ENCODE measurements around the gene XDH.

The XDH gene

GRCh38 chr2:31324016-31324633 is 90.4 kb downstream of the XDH start:
- DNase-seq, result peak; percentile 32

DNA sequence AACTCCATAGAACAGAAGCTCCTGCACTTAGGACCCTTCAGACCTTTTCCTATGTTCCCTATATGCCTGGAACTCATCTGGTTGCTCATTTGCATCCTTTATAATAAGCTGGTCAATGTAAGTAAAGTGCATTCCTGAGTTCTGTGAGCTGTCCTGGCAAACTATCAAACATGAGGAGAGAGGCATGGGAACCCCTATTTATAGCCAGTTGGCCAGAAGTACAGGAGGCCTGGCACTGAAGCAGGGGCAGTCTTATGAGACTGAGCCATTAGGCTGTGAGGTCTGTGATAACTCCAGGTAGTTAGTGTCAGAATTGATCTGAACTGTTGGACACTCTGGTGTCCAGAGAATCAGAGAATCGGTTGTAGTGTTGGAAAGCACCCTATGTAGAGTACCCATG is 92.2 kb downstream of the XDH start:
- no peak for DNase-seq

DNA sequence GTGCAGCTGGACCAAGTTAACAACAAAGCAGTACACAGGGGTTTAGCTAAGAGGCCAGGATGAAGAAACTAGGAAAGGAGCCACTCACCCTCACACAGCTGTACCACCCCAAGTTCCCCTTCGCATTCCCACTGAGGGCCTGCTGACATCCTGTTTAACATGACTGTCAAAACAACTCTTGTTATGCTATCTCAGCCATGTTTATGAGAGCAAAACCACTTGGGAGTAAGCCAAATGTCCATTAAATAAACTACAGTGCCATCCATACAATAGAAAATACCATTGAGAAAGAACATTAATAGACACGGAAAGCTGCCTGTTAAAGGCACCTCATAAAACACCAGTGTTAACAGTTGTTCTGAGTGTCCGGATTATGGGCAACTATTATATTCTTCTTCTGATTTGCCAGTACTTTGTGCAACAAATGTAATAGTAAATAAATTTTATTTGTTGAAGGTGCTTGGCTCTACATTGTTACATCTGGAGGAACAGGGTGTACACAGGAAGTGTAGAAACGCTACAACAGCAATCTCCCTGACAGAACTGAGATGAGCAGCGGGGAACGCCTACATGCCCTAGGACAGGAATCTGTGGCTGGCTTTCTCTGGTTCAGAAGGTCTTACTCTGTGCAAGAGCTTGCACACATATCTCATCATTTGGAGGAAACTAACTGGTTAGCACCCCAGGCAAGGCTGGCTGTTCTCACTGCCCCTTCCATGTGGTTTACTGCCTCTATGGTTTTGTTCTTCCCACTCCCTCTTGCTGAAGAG is 95.0 kb downstream of the XDH start:
- DNase-seq, result peak; percentile 90

- peak; percentile 96 for DNase-seq
Observed at GRCh38 chr2:31318361-31319336, 95.9 kb downstream of the XDH start.

DNA sequence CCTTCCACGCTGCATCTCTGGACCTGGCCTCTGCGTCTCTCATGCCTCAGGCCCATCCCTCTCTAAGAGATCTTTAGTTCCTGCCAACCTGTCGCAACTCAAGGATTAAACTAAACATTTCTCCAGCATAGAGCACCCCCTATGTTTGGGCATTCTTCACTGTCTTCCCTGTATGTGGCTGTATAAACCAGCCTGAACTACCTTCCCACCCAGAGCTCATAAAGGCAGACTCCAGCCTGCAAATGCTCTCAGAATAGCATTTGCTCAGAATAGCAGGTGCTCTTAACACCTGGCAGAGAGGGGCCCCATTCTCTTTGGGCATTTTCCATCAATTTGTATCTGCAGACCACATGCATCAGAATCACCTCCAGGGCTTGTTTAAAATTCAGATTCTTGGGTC is 97.1 kb downstream of the XDH start:
- DNase-seq, result peak; percentile 9

GRCh38 chr2:31314761-31315160 is 99.8 kb downstream of the XDH start:
- DNase-seq, result no peak

DNA sequence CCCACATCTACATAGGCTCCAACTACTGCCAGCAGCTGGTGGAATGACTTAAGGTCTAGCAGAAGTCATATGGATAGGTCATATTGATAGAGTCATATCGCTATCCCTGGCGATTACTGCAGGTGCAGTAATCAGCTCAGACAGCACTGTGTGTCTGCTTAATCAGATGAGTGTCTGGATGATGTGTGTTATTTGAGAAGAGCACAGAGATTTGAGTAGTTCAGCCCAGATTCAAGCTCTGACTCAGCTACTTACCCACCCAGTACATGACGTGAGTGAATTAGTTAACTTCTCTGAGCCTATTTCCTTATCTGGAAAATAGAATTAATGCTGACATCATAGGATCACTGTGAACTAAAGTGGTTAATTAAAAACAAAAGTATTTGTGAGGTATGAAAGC is 101.6 kb downstream of the XDH start:
- DNase-seq, result no peak

DNA sequence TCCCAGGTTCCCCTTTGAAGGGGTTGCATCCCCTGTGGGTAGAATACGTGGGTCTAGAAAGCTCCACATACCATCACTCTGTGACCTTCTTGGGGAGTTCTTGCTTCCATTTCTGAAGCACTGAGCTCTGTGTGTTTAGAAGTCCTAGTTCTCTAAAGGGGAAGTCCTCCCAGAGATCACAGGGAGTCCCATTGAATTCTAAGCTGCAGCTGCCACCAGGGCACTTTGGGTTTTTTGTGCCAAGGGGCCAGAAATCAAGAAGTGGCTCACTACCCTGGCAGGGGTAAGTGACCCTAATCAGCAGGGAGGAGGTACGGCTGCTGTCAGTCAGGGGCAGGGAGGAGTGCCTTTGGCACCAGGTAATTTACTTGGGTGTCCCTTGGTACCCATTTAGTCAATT is 109.7 kb downstream of the XDH start:
- DNase-seq, result peak; percentile 13

DNA sequence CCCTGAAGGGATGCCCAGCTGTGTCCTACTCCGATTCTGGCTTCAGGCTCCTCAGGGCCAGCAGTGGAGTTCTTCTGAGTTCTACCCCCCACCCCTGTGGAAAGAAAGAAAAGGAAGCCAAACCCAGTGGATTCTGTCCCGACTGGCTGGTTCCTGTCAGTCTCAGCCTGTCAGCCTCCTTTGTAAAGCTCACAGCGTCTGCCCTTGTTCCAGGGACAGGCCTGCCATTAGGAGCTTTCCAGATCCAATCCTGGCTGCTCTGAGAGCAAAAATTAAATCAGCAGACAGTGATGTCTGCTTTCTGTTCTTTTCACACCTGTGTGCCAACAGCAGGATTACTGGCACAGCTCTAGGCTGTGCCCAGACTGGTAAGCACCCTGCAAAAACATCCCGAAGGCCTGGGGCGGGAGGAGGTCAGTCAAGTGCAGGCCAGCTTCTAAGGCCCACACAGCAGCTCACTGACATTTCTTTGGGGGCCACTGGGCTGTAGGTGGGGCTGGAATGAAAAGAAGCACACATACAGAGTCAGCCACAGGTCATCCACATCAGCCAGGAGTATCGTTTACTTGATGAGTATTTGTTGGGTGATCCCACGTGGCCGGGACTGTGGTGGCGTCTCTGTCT is 111.5 kb downstream of the XDH start:
- no peak for DNase-seq

- DNase-seq, result no peak
Observed at GRCh38 chr2:31300309-31300708, 114.2 kb downstream of the XDH start.

- DNase-seq, result no peak
Observed at GRCh38 chr2:31299547-31299946, 115.0 kb downstream of the XDH start.

DNA sequence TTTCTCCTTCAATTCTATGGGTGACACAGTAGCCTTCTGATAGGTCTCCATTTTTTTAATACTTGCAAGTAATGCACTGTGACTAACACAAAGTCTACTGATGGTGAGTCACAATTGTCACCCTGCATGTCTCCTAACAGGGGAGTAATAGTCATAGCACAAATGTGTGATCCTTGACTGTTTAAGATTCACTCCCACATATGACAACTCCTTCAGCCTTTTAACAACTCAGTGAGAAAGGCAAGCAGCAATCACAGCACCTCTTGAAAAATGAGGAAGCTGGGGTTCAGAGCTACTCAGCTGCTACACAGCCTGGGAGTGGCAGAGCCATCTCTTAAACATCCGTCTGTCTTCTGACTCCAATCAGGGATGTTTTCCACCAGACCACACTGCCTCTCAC is 116.8 kb downstream of the XDH start:
- DNase-seq, result peak; percentile 64

DNA sequence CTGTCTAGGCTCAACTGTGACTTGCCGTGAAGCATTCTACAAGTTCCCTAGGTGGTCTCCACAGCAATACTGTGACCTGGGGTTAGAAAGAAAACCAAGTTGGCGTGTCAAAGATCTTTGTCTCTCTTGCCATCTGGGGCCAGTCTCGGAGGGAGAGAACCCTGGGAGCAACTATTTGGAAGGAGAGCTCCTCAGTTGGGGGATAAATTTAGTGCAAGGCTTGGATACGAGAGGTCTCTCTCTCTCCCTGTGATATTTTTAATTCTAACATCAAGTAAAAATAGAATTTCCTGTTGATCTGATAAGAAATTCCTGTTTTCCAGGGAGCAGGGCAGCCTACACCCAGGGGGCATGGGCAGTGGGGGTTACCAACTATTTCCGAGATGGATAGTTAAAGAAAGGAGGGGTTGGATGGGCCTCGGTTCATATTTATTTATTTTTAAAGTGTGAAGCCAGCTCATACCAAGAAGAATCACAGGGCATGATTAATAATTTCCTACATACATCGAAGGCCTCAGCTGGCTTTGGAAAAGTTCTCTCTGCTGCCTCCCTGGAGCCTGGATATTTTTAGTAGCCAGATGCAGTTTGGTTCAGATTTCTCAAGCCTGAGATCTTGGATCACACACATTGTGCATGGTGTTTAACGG is 117.8 kb downstream of the XDH start:
- no peak for DNase-seq

DNA sequence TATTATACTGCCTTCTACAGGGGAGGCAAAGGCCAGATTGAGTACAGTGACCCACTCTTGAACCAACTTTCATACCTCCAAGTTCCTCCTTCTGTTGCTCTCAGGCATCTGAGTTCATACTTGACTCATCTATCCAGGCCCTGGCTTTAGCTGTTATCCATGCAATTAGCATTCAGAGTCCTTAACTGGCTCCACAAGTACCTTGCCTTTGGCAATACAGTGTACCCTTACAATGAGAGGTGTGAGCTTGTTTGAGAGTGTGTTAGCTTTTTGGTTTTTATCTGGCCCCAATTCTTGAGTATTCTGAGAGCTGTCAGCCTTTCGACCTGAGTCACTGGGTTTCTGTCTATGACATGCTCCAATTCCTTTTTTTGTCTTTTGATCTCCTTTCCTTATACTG is 120.3 kb downstream of the XDH start:
- peak; percentile 46 for DNase-seq

- DNase-seq, result no peak
Observed at GRCh38 chr2:31287654-31288053, 126.9 kb downstream of the XDH start.

DNA sequence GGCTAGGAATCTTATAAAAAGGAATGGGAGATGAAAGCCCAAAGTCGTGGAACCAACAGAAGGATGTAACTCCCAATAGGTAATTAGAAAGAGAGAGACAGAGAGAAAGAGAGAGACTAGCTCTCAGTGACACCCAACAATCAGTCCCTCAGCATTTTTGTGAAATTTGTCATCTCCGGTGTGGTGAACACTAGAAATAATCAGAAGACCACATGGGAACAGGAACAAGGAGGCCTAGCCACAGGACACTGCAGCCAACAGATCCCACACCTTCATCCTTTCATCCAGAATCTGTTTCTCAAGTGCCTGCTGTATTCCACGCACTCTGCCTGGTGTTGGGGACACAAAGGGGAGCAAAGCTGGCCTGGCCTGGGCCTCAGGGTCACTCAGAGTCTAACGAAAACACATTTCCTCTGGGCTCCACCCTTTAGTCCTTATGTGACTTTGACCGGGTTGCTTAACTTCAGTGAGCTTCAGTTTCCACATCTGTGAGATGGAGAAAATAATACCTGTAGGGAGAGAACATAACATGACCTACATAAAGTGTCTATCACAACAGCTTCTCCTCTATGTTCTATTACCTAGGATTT is 127.5 kb downstream of the XDH start:
- no peak for DNase-seq

DNA sequence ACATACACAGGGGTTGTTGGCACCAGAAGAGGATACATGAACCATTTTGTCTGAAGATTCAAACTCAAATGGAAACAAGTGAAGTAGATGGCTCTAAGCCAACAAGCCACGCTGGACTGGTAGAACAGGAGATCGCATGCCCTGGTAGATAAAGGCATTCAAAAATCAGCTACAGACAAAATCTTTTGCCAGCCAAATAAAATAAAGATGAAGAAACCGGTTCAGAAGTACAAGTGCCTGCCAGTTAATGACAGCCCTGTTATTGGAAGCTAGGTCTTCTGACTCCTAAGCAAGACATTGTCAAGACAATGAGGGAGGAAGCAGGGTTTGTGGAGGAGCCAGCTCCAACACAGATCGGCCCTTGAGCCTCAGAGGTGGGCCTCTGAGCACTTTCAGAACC is 128.3 kb downstream of the XDH start:
- no peak for DNase-seq

Data from MV-4-11 (cell line).